GM19328 (cell line): ENCODE measurements around the gene OSMR.

Source experiments
- ATAC-seq: cut with Tn5 transposase; IDR thresholded peaks from one replicate; pipeline ENCODE4 v1.9.1; 2021; ENCODE audit warnings: mild to moderate bottlenecking, moderate library complexity; ENCODE audit not compliant: unreplicated experiment

The OSMR gene

DNA sequence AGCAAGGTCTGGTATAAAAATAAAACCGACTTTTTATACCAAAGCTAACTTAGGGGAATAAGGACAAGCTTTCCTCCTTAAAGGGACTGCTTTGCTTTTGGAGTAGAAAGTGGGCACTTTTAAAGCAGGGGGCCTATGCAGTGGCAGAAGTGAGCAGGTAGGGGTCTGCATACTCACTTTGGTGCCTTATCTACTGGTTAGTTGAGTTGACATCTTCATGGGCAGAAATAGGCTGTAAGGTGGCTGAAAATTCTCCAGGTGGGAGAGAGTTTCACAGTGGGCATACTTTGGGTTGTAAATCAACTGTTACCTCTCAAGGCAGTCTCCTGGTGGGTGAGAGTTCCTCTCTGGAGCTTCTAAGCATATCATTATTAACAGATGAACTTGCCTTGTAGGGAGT, 24.8 kb downstream of the OSMR start:
- ATAC-seq: no peak

- no peak for ATAC-seq
Observed at GRCh38 chr5:38871058-38871605, 25.3 kb downstream of the OSMR start.

- ATAC-seq: no peak
Observed at GRCh38 chr5:38871790-38872551, 26.2 kb downstream of the OSMR start.

GRCh38 chr5:38872826-38873225, 27.0 kb downstream of the OSMR start:
- no peak for ATAC-seq

DNA sequence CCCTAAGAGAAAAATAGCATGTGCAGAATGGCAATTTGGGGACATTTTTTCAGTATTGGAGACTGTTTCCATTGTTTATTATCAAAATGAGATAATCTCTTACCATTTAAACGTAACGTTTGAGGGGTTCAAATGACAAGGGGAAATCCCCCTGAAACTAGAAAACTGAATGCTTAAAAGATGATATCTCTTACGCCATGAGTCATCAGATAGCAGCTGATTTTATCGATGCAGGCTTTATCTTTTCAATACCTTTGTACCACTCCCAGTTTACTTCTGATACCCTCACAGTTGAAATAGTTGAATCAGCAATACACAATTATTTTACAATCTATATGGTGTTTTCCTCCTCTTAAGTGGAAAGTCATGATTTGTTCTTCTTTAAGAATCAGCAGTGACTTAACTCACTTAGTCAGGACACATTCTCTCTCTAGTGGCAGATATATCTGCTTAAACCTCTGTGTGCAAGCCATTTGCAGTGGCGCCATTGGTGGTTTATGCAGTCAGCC, 29.2 kb downstream of the OSMR start:
- no peak for ATAC-seq

- no peak for ATAC-seq
Observed at GRCh38 chr5:38878391-38879077, 32.7 kb downstream of the OSMR start.

DNA sequence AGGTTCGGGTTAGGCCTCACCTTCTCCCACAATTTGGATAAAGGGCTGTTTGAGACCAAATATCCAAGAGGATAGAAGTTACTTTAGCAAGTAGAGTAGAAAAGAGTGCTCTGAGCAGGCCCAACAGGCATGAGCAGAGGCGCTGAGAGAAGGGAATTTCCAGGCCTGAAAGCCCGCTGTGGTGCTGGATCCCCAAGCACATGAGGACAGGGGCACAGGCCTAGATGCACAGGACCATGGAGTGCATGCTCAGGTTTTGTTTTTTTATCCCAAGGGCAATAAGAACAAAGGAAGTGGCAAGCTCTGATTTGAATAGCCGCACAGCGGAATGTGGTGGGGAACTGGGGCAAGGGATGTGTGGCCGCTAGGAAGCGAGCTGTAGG, 33.3 kb downstream of the OSMR start:
- ATAC-seq: no peak

- ATAC-seq: no peak
Observed at GRCh38 chr5:38883842-38884241, 38.0 kb downstream of the OSMR start.

DNA sequence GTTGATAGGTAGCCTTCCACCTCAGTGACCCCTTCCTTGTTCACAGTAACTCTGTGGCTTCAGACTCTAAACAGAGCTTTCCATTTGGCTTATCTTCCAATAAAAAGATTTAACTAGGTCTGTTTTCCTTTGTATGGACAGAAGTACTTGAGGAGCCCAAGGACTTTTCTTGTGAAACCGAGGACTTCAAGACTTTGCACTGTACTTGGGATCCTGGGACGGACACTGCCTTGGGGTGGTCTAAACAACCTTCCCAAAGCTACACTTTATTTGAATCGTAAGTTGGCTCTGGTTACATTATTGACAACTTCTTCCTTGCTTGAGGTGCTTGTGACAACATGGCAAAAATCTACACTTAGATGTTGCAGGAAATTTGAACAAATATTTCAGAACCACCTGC, 39.4 kb downstream of the OSMR start:
- ATAC-seq: no peak

DNA sequence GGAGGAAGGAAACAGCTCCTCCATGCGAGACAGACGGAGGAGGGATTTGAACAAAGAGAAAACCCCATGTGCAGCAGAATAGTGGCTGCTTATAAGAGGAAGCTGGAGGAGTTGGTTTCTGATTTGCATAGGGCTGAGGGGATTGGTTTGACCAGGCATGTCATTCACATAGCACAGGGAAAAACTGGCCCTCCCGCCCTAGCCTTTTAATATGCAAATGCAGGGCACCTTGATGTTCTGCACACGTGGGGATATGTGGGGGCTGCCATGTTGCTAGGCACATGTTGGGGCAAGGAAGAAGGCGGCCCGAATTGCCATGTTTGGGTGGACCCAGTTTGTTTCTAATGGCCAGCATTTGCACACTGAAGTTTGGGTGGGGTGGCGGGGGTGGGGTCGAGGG, 42.2 kb downstream of the OSMR start:
- no peak for ATAC-seq

DNA sequence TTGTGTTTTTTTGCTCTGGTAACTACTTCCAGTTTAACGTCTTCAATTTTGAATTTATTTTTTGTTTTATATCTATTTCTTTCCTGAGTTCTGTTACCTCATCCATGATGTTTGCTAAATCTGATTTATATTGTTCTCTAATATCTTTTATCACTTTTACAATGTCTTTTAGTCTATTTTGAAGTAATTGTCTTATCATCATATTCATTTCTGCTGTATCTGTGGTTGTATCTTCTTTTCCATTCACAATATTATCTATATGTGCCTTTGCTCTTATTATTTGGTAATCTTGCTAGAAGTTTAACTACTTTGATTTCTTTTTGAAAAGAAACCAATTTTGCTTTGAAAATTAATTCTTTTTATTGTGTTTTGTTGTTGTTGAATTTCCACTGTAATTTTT, 43.6 kb downstream of the OSMR start:
- no peak for ATAC-seq

DNA sequence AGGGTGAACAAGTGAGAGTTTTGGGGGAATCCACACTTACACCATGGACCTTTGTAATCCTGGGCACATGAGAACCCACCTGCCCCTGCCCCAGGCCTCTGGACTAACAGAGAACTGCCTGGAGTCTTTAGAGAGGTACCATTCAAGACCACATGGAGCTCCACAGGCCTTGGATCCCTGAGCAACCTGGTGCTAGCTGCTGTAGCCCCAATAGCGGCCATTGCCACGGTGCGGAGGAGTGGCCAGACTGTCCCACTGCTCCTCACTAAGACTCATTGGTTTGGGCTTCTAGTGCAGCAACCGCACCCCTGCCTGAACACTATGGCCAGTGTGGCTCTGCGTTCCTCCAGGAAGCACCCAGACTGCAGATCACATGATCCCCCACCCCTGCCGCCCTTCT, 45.8 kb downstream of the OSMR start:
- ATAC-seq: no peak

DNA sequence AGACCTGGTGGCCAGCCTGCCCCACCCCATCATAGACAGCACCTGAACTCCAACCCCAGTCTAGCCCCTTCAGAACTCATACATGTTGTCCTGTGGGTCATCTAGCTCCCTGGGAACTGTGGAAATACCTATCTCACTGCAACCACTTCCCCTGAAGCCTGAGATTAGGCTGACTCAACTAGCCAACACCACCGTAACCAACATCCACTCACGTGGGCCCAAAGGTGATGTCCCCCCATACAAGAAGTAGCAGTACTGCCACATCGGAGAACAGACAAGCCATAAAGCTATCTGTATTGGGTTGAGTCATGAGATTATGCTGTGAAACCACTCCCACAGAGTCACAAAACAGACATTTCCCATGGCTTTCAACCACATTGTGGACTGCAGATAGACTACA, 46.6 kb downstream of the OSMR start:
- no peak for ATAC-seq

GRCh38 chr5:38896760-38897159, 50.9 kb downstream of the OSMR start:
- ATAC-seq: no peak

GRCh38 chr5:38899936-38900335, 54.1 kb downstream of the OSMR start:
- no peak for ATAC-seq

GRCh38 chr5:38905516-38905915, 59.7 kb downstream of the OSMR start:
- no peak for ATAC-seq

GRCh38 chr5:38906503-38906902, 60.7 kb downstream of the OSMR start:
- ATAC-seq: no peak

GRCh38 chr5:38911933-38912332, 66.1 kb downstream of the OSMR start:
- ATAC-seq: no peak

GRCh38 chr5:38913714-38914113, 67.9 kb downstream of the OSMR start:
- ATAC-seq: no peak

DNA sequence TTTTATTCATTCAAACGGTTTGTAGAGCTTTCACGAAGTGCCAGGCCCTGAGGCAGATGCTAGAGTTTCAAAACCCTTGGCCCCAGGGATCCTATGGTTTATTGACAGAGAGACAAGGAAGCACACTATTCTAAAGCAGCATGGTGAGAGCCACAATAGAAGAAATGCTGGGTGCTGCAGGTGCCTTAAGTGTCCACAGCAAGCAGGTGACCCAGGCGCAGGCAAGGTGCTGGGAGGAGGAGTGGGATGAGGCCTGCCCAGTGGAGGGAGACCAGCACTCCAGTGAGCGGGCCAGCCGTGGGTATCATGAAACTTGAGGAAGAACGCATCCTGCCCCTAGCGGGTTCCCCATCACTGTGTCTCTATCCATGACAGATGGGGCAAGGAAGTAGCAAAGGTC, 71.0 kb downstream of the OSMR start:
- ATAC-seq: no peak

DNA sequence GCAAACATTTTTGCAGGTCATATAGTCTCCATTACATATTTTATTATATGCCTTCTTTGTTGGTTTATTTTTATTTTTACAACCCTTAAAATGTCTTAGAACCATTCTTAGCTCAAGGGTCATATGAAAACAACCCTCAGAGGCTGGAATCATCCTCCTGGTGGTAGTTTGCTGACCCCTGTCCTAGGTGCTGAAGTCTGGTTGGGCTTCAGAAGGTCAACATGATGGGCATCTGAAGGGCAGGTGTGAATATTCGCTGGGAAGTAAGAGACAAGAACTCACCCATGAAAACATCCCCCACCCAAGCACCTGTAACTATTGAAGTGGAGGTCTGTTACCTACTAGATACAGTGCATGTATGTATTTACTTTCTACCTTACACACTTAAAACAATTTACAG, 75.4 kb downstream of the OSMR start:
- no peak for ATAC-seq

GRCh38 chr5:38922199-38922598, 76.4 kb downstream of the OSMR start:
- no peak for ATAC-seq
